ENCODE measurements around the gene ARHGAP27. TPM values are rescaled to one million over a fixed set of nuclear protein-coding genes. Genes with fewer than 3 reads are reported as not detected.

Gene ARHGAP27
- total RNA-seq, 1 donor from 2014 or later, result 3.5 TPM

DNA sequence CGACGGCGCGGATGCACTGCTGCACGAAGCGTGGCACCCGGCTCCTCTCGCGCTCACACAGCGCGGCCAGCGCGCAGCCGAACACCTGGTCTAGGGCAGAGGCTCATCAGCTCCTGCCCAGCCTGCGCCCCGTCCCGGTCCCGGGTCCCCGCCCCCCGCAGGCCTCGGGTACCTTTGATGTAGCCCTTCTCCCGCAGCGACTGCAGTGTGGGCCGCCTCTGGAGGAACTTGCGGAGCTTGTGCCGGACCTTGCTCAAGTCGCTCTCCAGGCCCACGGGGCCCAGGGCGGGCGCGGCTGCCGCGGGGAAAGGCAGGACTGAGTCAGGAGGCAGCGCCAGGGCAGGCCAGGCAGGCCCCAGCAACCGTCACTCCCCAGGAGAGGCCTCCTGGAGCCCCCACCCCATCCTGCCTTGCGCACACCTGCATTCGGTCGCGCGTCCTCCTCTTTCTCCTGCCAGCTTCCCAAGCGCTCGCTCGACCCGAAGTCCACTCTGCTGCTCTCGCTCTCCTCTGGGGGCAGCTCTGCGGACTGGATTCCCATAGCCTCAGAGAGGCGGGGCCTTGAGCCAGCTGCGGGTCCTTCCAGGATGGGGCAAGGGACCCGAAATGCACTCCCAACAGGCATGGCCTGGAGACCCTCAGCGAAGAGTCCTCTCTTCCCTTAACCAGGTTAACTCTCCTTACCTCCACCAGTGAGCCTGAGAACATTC is 36.0 kb downstream of the ARHGAP27 start:
- H3K27ac Mint-ChIP-seq (ENCODE audit: unreplicated experiment), result no peak overlapping the region
- H3K36me3 Mint-ChIP-seq (ENCODE audit: unreplicated experiment), result no peaks in the 10 kb centered on the region
- no peaks in the 10 kb centered on the region for H3K4me1 Mint-ChIP-seq (ENCODE audit: low read depth, unreplicated experiment)
- no peak overlapping the region for H3K4me3 Mint-ChIP-seq (ENCODE audit: unreplicated experiment)
- no peak for DNase-seq
- TF ChIP-seq, protein P1, sequence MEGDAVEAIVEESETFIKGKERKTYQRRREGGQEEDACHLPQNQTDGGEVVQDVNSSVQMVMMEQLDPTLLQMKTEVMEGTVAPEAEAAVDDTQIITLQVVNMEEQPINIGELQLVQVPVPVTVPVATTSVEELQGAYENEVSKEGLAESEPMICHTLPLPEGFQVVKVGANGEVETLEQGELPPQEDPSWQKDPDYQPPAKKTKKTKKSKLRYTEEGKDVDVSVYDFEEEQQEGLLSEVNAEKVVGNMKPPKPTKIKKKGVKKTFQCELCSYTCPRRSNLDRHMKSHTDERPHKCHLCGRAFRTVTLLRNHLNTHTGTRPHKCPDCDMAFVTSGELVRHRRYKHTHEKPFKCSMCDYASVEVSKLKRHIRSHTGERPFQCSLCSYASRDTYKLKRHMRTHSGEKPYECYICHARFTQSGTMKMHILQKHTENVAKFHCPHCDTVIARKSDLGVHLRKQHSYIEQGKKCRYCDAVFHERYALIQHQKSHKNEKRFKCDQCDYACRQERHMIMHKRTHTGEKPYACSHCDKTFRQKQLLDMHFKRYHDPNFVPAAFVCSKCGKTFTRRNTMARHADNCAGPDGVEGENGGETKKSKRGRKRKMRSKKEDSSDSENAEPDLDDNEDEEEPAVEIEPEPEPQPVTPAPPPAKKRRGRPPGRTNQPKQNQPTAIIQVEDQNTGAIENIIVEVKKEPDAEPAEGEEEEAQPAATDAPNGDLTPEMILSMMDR (IDR thresholded peaks at IDR 0.05; ENCODE audit: partially characterized antibody, unreplicated experiment), result no peak
- H3K9me3 Mint-ChIP-seq (ENCODE audit: unreplicated experiment), result peaks cover 4% of the 10 kb centered on the region
- H3K27me3 Mint-ChIP-seq (ENCODE audit: unreplicated experiment), result peaks cover 4% of the 10 kb centered on the region

DNA sequence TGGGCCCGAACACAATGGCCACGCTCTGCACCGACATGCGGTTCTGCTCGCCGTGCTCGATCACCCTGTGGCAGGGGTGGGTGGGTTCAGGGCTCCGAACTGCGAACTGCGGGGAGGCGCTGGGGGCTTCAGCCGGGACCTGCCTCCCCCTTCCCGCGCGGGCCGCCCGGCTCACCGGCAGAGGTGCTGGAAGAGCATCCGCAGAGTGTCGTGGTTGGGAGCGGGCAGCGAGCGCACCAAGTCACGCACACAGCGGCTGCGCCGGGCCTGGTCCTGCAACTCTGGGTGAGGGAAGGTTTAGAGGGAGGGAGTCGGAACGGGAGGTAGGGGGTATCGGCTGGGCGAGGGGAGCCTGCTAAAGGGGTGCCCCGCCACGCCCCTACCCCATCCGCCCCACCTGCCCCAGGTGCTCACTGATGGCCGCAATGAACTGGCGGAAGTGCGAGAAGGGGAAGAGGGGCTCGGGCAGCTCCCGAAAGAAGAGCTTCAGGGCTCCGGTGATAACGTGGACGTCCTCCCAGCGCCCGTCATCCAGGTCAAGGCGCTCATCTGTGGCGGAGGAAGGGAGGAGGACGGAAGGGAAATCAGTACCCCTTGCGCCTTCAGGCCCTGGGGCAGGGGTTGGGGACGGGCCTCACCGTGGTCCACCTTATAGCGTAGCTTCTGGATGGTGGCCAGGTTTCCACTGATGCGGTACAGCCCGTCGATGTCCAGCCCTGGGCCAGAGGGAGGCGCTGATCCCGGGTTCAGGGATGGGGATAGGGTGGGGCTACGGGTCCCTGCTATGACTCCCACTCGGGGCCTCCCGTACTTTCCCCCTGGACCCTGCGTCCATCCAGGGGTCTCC is 36.9 kb downstream of the ARHGAP27 start:
- TF ChIP-seq, protein P1 (IDR thresholded peaks at IDR 0.05; ENCODE audit: partially characterized antibody, unreplicated experiment), result no peak
- Mint-ChIP-seq H3K27ac (ENCODE audit: unreplicated experiment) (no peak overlapping the region), H3K9me3 (ENCODE audit: unreplicated experiment) (peaks cover 6% of the 10 kb centered on the region), H3K4me1 (ENCODE audit: low read depth, unreplicated experiment) (no peaks in the 10 kb centered on the region), H3K36me3 (ENCODE audit: unreplicated experiment) (no peaks in the 10 kb centered on the region), H3K4me3 (ENCODE audit: unreplicated experiment) (no peak overlapping the region), H3K27me3 (ENCODE audit: unreplicated experiment) (peaks cover 4% of the 10 kb centered on the region)
- DNase-seq, result no peak

DNA sequence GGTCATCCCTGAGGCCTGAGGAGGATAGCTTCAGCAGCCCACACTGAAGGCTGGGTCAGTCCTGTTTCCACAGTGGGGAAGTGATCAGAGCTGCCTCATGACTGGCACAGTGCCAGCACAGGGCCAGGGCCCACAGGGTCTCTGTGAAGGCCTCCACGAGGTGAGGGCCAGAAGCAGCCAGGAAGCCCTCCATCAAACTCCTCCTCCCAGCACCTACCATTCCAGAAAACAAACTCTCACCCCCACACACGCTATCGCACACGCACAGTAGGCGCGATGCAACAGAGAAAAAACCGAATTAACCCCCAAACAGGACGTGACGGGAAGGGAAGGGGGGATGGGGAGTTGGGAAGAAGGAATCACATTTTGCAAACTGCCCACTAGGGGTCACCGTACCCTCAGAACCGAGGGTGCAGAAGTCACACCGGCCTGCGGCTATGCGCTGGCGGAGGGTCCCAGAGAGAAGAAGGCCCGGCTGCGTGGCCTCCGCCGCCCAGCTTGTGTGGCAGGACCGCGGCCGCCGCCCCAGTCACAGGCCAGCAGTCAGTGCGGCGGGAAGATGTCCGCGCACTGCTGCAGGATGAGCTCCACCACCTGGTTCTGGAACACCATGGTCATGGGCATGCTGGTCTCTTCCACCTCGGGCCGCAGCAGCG is 37.6 kb downstream of the ARHGAP27 start:
- no peak overlapping the region for H3K4me3 Mint-ChIP-seq (ENCODE audit: unreplicated experiment)
- no peaks in the 10 kb centered on the region for H3K36me3 Mint-ChIP-seq (ENCODE audit: unreplicated experiment)
- peak overlapping the region; percentile 11 for H3K27ac Mint-ChIP-seq (ENCODE audit: unreplicated experiment)

DNA sequence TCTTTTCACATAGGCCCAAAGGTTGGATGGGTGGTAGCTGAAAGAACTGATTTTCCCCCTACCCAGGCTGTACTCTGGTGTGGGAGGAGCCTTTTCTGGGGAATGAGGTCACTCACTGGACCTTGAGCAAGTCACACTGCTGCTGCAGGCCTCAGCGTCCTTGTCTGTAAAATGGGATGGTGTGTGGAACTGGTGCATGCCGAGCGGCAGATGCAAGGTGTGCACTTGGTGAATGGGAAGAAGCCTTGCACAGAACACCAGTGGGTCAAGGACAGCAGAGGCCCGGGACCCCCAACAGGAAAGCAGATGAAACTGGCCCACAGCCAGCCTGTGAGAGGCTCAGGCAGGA is 38.1 kb downstream of the ARHGAP27 start:
- DNase-seq, result no peak
- H3K27ac Mint-ChIP-seq (ENCODE audit: unreplicated experiment), result no peak overlapping the region
- no peaks in the 10 kb centered on the region for H3K4me1 Mint-ChIP-seq (ENCODE audit: low read depth, unreplicated experiment)
- H3K9me3 Mint-ChIP-seq (ENCODE audit: unreplicated experiment), result peaks cover 8% of the 10 kb centered on the region
- H3K36me3 Mint-ChIP-seq (ENCODE audit: unreplicated experiment), result no peaks in the 10 kb centered on the region
- no peak overlapping the region for H3K4me3 Mint-ChIP-seq (ENCODE audit: unreplicated experiment)
- TF ChIP-seq, protein P1 (IDR thresholded peaks at IDR 0.05; ENCODE audit: partially characterized antibody, unreplicated experiment), result no peak
- peaks cover 4% of the 10 kb centered on the region for H3K27me3 Mint-ChIP-seq (ENCODE audit: unreplicated experiment)

More for the DNA sequence above, 37.6 kb downstream of the ARHGAP27 start:
- DNase-seq, result peak; percentile 87
- TF ChIP-seq, protein P1 (IDR thresholded peaks at IDR 0.05; ENCODE audit: partially characterized antibody, unreplicated experiment), result peak; percentile 88
- H3K27me3 Mint-ChIP-seq (ENCODE audit: unreplicated experiment), result peaks cover 4% of the 10 kb centered on the region
- H3K9me3 Mint-ChIP-seq (ENCODE audit: unreplicated experiment), result peaks cover 8% of the 10 kb centered on the region
- H3K4me1 Mint-ChIP-seq (ENCODE audit: low read depth, unreplicated experiment), result no peaks in the 10 kb centered on the region
